Epithelial cell of esophagus (primary cell): ENCODE measurements around the gene CYP19A1.
"Not testable (repeated sequence)": the region's sequence is repeated elsewhere in the genome, so short reads cannot be mapped to it uniquely, and the experiment has no call there.

Source experiments
- DNase-seq: peaks from one replicate; pipeline ENCODE4 v3.0.0; 2010; ENCODE audit warnings: low read depth
- H3K4me3 ChIP-seq: 2 replicates; pipeline ENCODE4 v1.5.1; 2011; ENCODE audit warnings: mild to moderate bottlenecking, low read length, control low read depth
- CTCF ChIP-seq: IDR thresholded peaks from 2 replicates; pipeline ENCODE4 v1.5.1; 2011; ENCODE audit warnings: low read depth, mild to moderate bottlenecking, low read length, control low read depth, inconsistent platforms; ENCODE audit not compliant: insufficient read depth; ENCODE audit errors: missing control alignments

CYP19A1 gene

GRCh38 chr15:51267703-51268083 is 70.7 kb downstream of the CYP19A1 start:
- no peak for DNase-seq
- H3K4me3 ChIP-seq, result peak overlapping the region; percentile 26
- TF ChIP-seq CTCF, result no peak

GRCh38 chr15:51267051-51267702 is 71.2 kb downstream of the CYP19A1 start:
- H3K4me3 ChIP-seq, result peak overlapping the region; percentile 26
- no peak for DNase-seq
- TF ChIP-seq CTCF, result no peak

GRCh38 chr15:51266656-51267050 is 71.7 kb downstream of the CYP19A1 start:
- DNase-seq, result no peak
- TF ChIP-seq CTCF, result no peak
- H3K4me3 ChIP-seq, result no peak overlapping the region

- no peak for TF ChIP-seq CTCF
- no peak for DNase-seq
- H3K4me3 ChIP-seq, result no peak overlapping the region
These were observed 73.3 kb downstream of the CYP19A1 start for GRCh38 chr15:51265037-51265555.

- no peak overlapping the region for H3K4me3 ChIP-seq
- TF ChIP-seq CTCF, result no peak
- DNase-seq, result no peak
These were observed 74.7 kb downstream of the CYP19A1 start for GRCh38 chr15:51263726-51264125.

GRCh38 chr15:51263116-51263515 is 75.3 kb downstream of the CYP19A1 start:
- no peak for TF ChIP-seq CTCF
- DNase-seq, result no peak
- no peak overlapping the region for H3K4me3 ChIP-seq

GRCh38 chr15:51262463-51262862 is 75.9 kb downstream of the CYP19A1 start:
- DNase-seq, result no peak
- no peak for TF ChIP-seq CTCF
- no peak overlapping the region for H3K4me3 ChIP-seq

GRCh38 chr15:51261113-51261512 is 77.3 kb downstream of the CYP19A1 start:
- not testable (repeated sequence) for DNase-seq, H3K4me3 ChIP-seq
